ENCODE data around the gene DCLRE1A. TPM values are rescaled to one million over a fixed set of nuclear protein-coding genes. Genes with fewer than 3 reads are reported as not detected.
"Not testable (repeated sequence)": the region's sequence is repeated elsewhere in the genome, so short reads cannot be mapped to it uniquely, and the experiment has no call there.

Gene DCLRE1A
- total and polyA plus RNA-seq, 2 experiments from 2014 or later, result 6.1 to 13.8 TPM

GRCh38 chr10:113814700-113815099 is 39.2 kb downstream of the DCLRE1A start:
- H2AFZ ChIP-seq; H3F3A ChIP-seq (replicated peaks; ENCODE audit: low read depth); H3K27ac Mint-ChIP-seq; H3K9me3 Mint-ChIP-seq; H3K4me1 Mint-ChIP-seq; H3K27ac ChIP-seq (ENCODE audit: low read depth); H3K27me3 ChIP-seq (ENCODE audit: insufficient read depth); H3K36me3 Mint-ChIP-seq (ENCODE audit: low read depth); ATAC-seq; H3K4me2 ChIP-seq; H3K4me1 ChIP-seq (ENCODE audit: insufficient read depth); H3K27me3 Mint-ChIP-seq (ENCODE audit: insufficient read depth, low read depth, poor library complexity); DNase-seq (ENCODE audit: low spot score); H3K4me3 Mint-ChIP-seq; H3K79me2 ChIP-seq (replicated peaks; ENCODE audit: insufficient read depth); H3K9me2 ChIP-seq (ENCODE audit: insufficient read depth); H3K4me3 ChIP-seq; H4K20me1 ChIP-seq (replicated peaks; ENCODE audit: insufficient read depth); H3K36me3 ChIP-seq (ENCODE audit: insufficient read depth): not testable (repeated sequence)

- no peak overlapping the region for H3K27ac ChIP-seq (ENCODE audit: low read depth)
- H3K36me3 ChIP-seq (ENCODE audit: insufficient read depth), result no peaks in the 10 kb centered on the region
- H3K27me3 ChIP-seq (ENCODE audit: insufficient read depth), result no peaks in the 10 kb centered on the region
- Mint-ChIP-seq H3K4me1 (no peaks in the 10 kb centered on the region), H3K27ac (no peak overlapping the region), H3K4me3 (no peak overlapping the region), H3K27me3 (ENCODE audit: insufficient read depth, low read depth, poor library complexity) (peaks cover 1% of the 10 kb centered on the region), H3K9me3 (no peaks in the 10 kb centered on the region), H3K36me3 (ENCODE audit: low read depth) (no peaks in the 10 kb centered on the region)
- H3K4me1 ChIP-seq (ENCODE audit: insufficient read depth), result no peaks in the 10 kb centered on the region
- no peak overlapping the region for H2AFZ ChIP-seq
- H3K79me2 ChIP-seq (replicated peaks; ENCODE audit: insufficient read depth), result no peaks in the 10 kb centered on the region
- no peak for DNase-seq (ENCODE audit: low spot score)
- H4K20me1 ChIP-seq (replicated peaks; ENCODE audit: insufficient read depth), result no peaks in the 10 kb centered on the region
- TF ChIP-seq NANOG (IDR thresholded peaks at IDR 0.05; ENCODE audit: borderline replicate concordance), result no peak
- no peak for TF ChIP-seq STAT1 (IDR thresholded peaks at IDR 0.05; ENCODE audit: unreplicated experiment)
- no peak for TF ChIP-seq EZH2 (IDR thresholded peaks at IDR 0.05; ENCODE audit: low read depth, unreplicated experiment)
- TF ChIP-seq REST (IDR thresholded peaks at IDR 0.05; ENCODE audit: unreplicated experiment), result no peak
- TF ChIP-seq ZNF114 (CRISPR knock-in tag; IDR thresholded peaks at IDR 0.05), result no peak
- TF ChIP-seq ZNF331 (CRISPR knock-in tag; IDR thresholded peaks at IDR 0.05; ENCODE audit: low read depth), result no peak
- TF ChIP-seq EZH2phosphoT487 (IDR thresholded peaks at IDR 0.05; ENCODE audit: unreplicated experiment), result no peak
- TF ChIP-seq CTCF (conservative IDR thresholded peaks at IDR 0.05; ENCODE audit: low read depth in 2 of 2), result no peak
- TF ChIP-seq POLR2AphosphoS5 (IDR thresholded peaks at IDR 0.05; ENCODE audit: low read depth), result no peak
- no peak for ATAC-seq
- H3K9me2 ChIP-seq (ENCODE audit: insufficient read depth), result no peaks in the 10 kb centered on the region
- H3K4me3 ChIP-seq, result no peak overlapping the region
- no peak overlapping the region for H3K4me2 ChIP-seq
- no peaks in the 10 kb centered on the region for H3F3A ChIP-seq (replicated peaks; ENCODE audit: low read depth)
These were observed 45.7 kb downstream of the DCLRE1A start for GRCh38 chr10:113808168-113808567.

Data from GM23338 (cell line).